H1 (cell line): Measurements from ENCODE around the gene MSANTD2. TPM values are rescaled to one million over a fixed set of nuclear protein-coding genes. Genes with fewer than 3 reads are reported as not detected.

Source experiments
- CEBPB ChIP-seq: IDR thresholded peaks from 2 replicates; pipeline ENCODE4 v1.6.1; 2012; ENCODE audit warnings: low read depth, low read length
- NRF1 ChIP-seq: IDR thresholded peaks from 2 replicates; pipeline ENCODE4 v1.6.1; 2011; ENCODE audit warnings: mild to moderate bottlenecking, low read depth, low read length, improper control_type of control experiment
- RNF2 ChIP-seq: fragments of 200-900, 300-1000 bp; sonication (generic); IDR thresholded peaks from 2 replicates; pipeline ENCODE4 v1.7.1; 2016; ENCODE audit warnings: borderline replicate concordance, low read depth, mild to moderate bottlenecking, antibody characterized with exemption, low read length; ENCODE audit not compliant: poor library complexity, severe bottlenecking; ENCODE audit errors: missing control alignments
- polyA plus RNA-seq, 7 experiments: library from polyadenylated mRNA; depleted of rRNA in 3 of 7; stranded (reverse) in 5 of 7; unstranded in 2 of 7; fragments of >200 nt in 5 of 7; fragments of 200-250 nt in 2 of 7; gene quantifications; 1 replicate in 5 of 7; 2 replicates in 1 of 7; 4 replicates in 1 of 7; pipeline versions ENCODE4 v1.2.1 to v1.2.3, GENCODE V29; 2011 to 2013; ENCODE audit warnings: missing spikeins in 2 of 7, mixed read lengths in 2 of 7
- total RNA-seq: library from RNA; stranded (reverse); fragmentation: NEBNext Ultra II Directional; extraction: Animal tissue kit (Norgen Biotek cat#: 25700); gene quantifications from 2 replicates; pipeline ENCODE4 v1.2.1, GENCODE V29; 2021

MSANTD2 gene
- total and polyA plus RNA-seq, 2 of the 8 experiments (the other 6 are each of a cell fraction or from before 2014, with no cell fraction given), result 8.2 to 15.9 TPM

DNA sequence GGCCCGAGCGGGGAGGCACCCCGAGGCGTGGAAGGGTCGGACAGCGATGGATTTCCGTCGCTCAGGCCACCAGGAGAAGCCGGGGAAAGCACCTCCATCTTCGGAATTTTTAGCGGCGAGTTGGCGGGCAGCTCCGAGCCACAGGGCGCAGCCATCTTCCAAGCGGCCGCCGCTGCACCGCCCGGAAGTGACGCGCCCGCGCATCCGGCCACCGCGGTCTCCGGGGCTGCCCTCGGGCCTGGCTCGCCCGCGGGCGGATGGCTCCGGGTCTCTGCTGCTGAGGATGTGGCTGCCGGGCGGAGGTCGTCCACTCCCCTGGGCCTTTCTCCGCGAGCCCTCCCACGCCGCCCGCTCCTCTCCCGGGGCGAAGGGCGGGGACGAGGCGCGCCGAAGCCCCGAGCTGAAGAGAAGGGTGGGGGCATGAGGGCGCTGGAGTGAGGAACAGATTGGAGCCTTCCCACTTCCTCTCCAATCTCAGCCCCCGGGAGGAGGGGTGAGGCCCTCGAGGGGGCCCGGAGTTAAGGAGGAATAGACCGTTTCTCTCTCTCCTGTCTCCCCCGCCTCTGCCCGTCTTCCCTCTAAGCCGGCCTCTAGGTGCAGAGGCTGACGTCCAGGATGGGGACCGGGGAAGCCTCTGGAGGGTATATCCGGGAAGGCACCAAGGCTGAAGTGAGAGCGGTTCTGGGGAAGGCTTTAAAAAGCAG is at the start of gene MSANTD2 (continued):
- TF ChIP-seq RNF2, result no peak
- TF ChIP-seq CEBPB, result no peak
- TF ChIP-seq NRF1, result no peak
